Measurements from ENCODE around the gene PDGFB. TPM values are rescaled to one million over a fixed set of nuclear protein-coding genes. Genes with fewer than 3 reads are reported as not detected.

The PDGFB gene
- total and polyA plus RNA-seq, 9 of the 15 experiments (the other 6 are each of a cell fraction or from before 2014, with no cell fraction given): 0.07 to 4.0 (median 0.48) TPM; not detected in 1

DNA sequence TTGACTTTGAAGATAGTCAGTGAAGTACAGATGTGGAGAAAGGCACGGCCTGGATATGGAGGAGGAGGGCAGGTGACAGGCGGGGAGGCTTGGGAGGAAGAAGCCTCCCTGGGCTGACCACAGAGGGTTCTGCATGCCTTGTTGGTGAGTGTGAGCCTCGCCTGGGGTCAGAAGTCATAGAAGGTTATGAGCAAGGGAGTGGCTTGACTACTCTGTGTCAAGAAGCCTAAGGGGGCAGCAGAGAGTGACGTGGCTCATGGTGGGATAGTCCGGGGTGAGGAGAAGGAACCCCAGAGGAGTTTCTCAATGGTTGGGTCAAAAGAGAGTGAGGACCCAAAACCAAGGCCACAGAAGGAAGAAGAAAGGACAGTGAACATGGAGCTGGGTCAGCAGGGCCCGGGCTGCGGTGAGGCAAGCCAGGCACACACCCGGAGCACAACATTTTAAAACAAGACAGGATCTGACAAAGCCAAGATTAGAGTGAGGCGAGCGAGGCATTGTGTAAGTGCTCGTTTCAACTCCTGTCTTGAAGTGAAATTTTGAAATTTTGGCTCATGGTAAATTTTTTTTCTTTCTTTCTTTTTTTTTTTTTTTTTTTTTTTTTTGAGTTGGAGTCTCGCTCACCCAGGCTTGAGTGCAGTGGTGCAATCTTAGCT lies 31.9 kb downstream of the PDGFB start (continued):
- TF ChIP-seq, protein P1, sequence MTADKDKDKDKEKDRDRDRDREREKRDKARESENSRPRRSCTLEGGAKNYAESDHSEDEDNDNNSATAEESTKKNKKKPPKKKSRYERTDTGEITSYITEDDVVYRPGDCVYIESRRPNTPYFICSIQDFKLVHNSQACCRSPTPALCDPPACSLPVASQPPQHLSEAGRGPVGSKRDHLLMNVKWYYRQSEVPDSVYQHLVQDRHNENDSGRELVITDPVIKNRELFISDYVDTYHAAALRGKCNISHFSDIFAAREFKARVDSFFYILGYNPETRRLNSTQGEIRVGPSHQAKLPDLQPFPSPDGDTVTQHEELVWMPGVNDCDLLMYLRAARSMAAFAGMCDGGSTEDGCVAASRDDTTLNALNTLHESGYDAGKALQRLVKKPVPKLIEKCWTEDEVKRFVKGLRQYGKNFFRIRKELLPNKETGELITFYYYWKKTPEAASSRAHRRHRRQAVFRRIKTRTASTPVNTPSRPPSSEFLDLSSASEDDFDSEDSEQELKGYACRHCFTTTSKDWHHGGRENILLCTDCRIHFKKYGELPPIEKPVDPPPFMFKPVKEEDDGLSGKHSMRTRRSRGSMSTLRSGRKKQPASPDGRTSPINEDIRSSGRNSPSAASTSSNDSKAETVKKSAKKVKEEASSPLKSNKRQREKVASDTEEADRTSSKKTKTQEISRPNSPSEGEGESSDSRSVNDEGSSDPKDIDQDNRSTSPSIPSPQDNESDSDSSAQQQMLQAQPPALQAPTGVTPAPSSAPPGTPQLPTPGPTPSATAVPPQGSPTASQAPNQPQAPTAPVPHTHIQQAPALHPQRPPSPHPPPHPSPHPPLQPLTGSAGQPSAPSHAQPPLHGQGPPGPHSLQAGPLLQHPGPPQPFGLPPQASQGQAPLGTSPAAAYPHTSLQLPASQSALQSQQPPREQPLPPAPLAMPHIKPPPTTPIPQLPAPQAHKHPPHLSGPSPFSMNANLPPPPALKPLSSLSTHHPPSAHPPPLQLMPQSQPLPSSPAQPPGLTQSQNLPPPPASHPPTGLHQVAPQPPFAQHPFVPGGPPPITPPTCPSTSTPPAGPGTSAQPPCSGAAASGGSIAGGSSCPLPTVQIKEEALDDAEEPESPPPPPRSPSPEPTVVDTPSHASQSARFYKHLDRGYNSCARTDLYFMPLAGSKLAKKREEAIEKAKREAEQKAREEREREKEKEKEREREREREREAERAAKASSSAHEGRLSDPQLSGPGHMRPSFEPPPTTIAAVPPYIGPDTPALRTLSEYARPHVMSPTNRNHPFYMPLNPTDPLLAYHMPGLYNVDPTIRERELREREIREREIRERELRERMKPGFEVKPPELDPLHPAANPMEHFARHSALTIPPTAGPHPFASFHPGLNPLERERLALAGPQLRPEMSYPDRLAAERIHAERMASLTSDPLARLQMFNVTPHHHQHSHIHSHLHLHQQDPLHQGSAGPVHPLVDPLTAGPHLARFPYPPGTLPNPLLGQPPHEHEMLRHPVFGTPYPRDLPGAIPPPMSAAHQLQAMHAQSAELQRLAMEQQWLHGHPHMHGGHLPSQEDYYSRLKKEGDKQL (CRISPR knock-in tag; IDR thresholded peaks at IDR 0.05; ENCODE audit: borderline replicate concordance): no peak
- TF ChIP-seq FOSL1 (tag; conservative IDR thresholded peaks at IDR 0.05) (peak; percentile 40), ERF (CRISPR knock-in tag; IDR thresholded peaks at IDR 0.05) (no peak), ETV5 (CRISPR knock-in tag; IDR thresholded peaks at IDR 0.05; ENCODE audit: low read depth) (0 out of 2 replicates have a peak, but pooled peaks have one; percentile 26), MEIS2 (IDR thresholded peaks at IDR 0.05; ENCODE audit: partially characterized antibody) (no peak), CREBBP (IDR thresholded peaks at IDR 0.05; ENCODE audit: low read depth, low read length) (no peak), ZNF140 (CRISPR knock-in tag; IDR thresholded peaks at IDR 0.05) (no peak), MCM3 (IDR thresholded peaks at IDR 0.05) (no peak), CEBPG (CRISPR knock-in tag; IDR thresholded peaks at IDR 0.05) (no peak), CEBPG (tag; conservative IDR thresholded peaks at IDR 0.05 in 1 of 2, IDR thresholded peaks at IDR 0.05 in 1 of 2) (no peak), NCOA6 (IDR thresholded peaks at IDR 0.05) (no peak), MBD2 (IDR thresholded peaks at IDR 0.05; ENCODE audit: borderline replicate concordance, low read depth) (no peak), ZNF707 (CRISPR knock-in tag; conservative IDR thresholded peaks at IDR 0.05) (no peak), DNMT1 (IDR thresholded peaks at IDR 0.05) (no peak), ZNF12 (CRISPR knock-in tag; IDR thresholded peaks at IDR 0.05) (no peak), CHD1 (IDR thresholded peaks at IDR 0.05; ENCODE audit: low read length) (no peak), TCF3 (CRISPR knock-in tag; IDR thresholded peaks at IDR 0.05) (0 out of 2 replicates have a peak, but pooled peaks have one; percentile 10), TRIM24 (IDR thresholded peaks at IDR 0.05) (no peak), PCBP1 (IDR thresholded peaks at IDR 0.05; ENCODE audit: low read depth, low read length, poor library complexity, severe bottlenecking) (no peak), CSDE1 (IDR thresholded peaks at IDR 0.05) (no peak), KHSRP (IDR thresholded peaks at IDR 0.05) (no peak), PHB2 (IDR thresholded peaks at IDR 0.05; ENCODE audit: low read depth) (no peak)
- TF ChIP-seq, protein P2, sequence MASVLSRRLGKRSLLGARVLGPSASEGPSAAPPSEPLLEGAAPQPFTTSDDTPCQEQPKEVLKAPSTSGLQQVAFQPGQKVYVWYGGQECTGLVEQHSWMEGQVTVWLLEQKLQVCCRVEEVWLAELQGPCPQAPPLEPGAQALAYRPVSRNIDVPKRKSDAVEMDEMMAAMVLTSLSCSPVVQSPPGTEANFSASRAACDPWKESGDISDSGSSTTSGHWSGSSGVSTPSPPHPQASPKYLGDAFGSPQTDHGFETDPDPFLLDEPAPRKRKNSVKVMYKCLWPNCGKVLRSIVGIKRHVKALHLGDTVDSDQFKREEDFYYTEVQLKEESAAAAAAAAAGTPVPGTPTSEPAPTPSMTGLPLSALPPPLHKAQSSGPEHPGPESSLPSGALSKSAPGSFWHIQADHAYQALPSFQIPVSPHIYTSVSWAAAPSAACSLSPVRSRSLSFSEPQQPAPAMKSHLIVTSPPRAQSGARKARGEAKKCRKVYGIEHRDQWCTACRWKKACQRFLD (CRISPR knock-in tag; IDR thresholded peaks at IDR 0.05): no peak
- TF ChIP-seq, protein P3, sequence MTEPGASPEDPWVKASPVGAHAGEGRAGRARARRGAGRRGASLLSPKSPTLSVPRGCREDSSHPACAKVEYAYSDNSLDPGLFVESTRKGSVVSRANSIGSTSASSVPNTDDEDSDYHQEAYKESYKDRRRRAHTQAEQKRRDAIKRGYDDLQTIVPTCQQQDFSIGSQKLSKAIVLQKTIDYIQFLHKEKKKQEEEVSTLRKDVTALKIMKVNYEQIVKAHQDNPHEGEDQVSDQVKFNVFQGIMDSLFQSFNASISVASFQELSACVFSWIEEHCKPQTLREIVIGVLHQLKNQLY (CRISPR knock-in tag; conservative IDR thresholded peaks at IDR 0.05): no peak

Data from K562 (cell line).